K562 (cell line): ENCODE measurements around the gene VENTX. TPM values are rescaled to one million over a fixed set of nuclear protein-coding genes. Genes with fewer than 3 reads are reported as not detected.

Experiments
- C11orf30 ChIP-seq: fragments of 450-650 bp; IDR thresholded peaks from 2 replicates; pipeline ENCODE4 v1.6.1; 2016; ENCODE audit warnings: low read depth, mild to moderate bottlenecking
- CBX5 ChIP-seq: IDR thresholded peaks from 2 replicates; pipeline ENCODE4 v1.6.1; 2014; ENCODE audit warnings: low read depth, borderline replicate concordance
- MAFK ChIP-seq: IDR thresholded peaks from 2 replicates; pipeline ENCODE4 v1.6.1; 2011; ENCODE audit warnings: low read length, improper control_type of control experiment
- NR1H2 ChIP-seq: sonication (generic); formaldehyde crosslinking; IDR thresholded peaks from 2 replicates; pipeline ENCODE4 v1.4.0; 2020; ENCODE audit warnings: mild to moderate bottlenecking, missing genetic modification reagents
- RBM17 ChIP-seq: fragments of 200-400 bp; formaldehyde crosslinking; IDR thresholded peaks from 2 replicates; pipeline ENCODE4 v1.6.1; 2017; ENCODE audit warnings: low read depth, mild to moderate bottlenecking, low read length, borderline replicate concordance
- RBM22 ChIP-seq: fragments of 200-400 bp; formaldehyde crosslinking; IDR thresholded peaks from 2 replicates; pipeline ENCODE4 v1.6.1; 2018; ENCODE audit warnings: low read length, low read depth; ENCODE audit not compliant: poor library complexity, severe bottlenecking
- ZNF280B ChIP-seq: fragments of 250-450 bp; sonication (Bioruptor Pico); IDR thresholded peaks from 2 replicates; pipeline ENCODE4 v1.5.1; 2021; ENCODE audit warnings: mild to moderate bottlenecking
- polyA plus RNA-seq, 8 experiments: library from polyadenylated mRNA; depleted of rRNA in 4 of 8; stranded (reverse) in 5 of 8; unstranded in 3 of 8; fragments of >200 nt; fragmentation: Nextera tagmentation in 2 of 8; fragmentation: Illumina TruSeq in 1 of 8; extraction: Ambion mirVana in 2 of 8; extraction: Trizol in 1 of 8; gene quantifications; 2 replicates each; pipeline versions ENCODE4 v1.2.1 to v1.2.3, GENCODE V29; 2011 to 2014; ENCODE audit warnings: inconsistent platforms in 1 of 8, missing spikeins in 1 of 8
- total RNA-seq, 7 experiments: library from RNA; depleted of rRNA in 6 of 7; stranded (reverse); fragments of >200 nt in 6 of 7; fragmentation: Illumina TruSeq in 2 of 7; extraction: Trizol in 2 of 7; gene quantifications; 2 replicates each; pipeline versions ENCODE4 v1.2.1 to v1.2.3, GENCODE V29; 2011 to 2021; ENCODE audit warnings: low replicate concordance in 1 of 7
- TF ChIP-seq, protein P1 (sequence below): sonication (generic); formaldehyde crosslinking; IDR thresholded peaks from 2 replicates; pipeline ENCODE4 v1.8.0; 2022; ENCODE audit warnings: mild to moderate bottlenecking, missing genetic modification reagents
- TF ChIP-seq, protein P2 (sequence below): fragments of 450-650 bp; IDR thresholded peaks from 2 replicates; pipeline ENCODE4 v1.6.1; 2016; ENCODE audit warnings: mild to moderate bottlenecking
- TF ChIP-seq, protein P3 (sequence below): fragments of 250-450 bp; sonication (Bioruptor Pico); IDR thresholded peaks from 2 replicates; pipeline ENCODE4 v1.4.0; 2020
- TF ChIP-seq, protein P4 (sequence below): sonication (generic); formaldehyde crosslinking; IDR thresholded peaks from 2 replicates; pipeline ENCODE4 v1.8.0; 2023; ENCODE audit warnings: mild to moderate bottlenecking, missing genetic modification reagents
- TF ChIP-seq, protein P5 (sequence below): fragments of 450-650 bp; IDR thresholded peaks from 2 replicates; pipeline ENCODE4 v1.6.1; 2016; ENCODE audit warnings: borderline replicate concordance

Gene VENTX
- total and polyA plus RNA-seq, 9 of the 15 experiments (the other 6 are each of a cell fraction or from before 2014, with no cell fraction given) = 0.07 to 0.70 (median 0.20) TPM; not detected in 1

- no peak for TF ChIP-seq CBX5
- TF ChIP-seq, protein P1, sequence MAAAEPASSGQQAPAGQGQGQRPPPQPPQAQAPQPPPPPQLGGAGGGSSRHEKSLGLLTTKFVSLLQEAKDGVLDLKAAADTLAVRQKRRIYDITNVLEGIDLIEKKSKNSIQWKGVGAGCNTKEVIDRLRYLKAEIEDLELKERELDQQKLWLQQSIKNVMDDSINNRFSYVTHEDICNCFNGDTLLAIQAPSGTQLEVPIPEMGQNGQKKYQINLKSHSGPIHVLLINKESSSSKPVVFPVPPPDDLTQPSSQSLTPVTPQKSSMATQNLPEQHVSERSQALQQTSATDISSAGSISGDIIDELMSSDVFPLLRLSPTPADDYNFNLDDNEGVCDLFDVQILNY (CRISPR knock-in tag) = no peak
- TF ChIP-seq, protein P2, sequence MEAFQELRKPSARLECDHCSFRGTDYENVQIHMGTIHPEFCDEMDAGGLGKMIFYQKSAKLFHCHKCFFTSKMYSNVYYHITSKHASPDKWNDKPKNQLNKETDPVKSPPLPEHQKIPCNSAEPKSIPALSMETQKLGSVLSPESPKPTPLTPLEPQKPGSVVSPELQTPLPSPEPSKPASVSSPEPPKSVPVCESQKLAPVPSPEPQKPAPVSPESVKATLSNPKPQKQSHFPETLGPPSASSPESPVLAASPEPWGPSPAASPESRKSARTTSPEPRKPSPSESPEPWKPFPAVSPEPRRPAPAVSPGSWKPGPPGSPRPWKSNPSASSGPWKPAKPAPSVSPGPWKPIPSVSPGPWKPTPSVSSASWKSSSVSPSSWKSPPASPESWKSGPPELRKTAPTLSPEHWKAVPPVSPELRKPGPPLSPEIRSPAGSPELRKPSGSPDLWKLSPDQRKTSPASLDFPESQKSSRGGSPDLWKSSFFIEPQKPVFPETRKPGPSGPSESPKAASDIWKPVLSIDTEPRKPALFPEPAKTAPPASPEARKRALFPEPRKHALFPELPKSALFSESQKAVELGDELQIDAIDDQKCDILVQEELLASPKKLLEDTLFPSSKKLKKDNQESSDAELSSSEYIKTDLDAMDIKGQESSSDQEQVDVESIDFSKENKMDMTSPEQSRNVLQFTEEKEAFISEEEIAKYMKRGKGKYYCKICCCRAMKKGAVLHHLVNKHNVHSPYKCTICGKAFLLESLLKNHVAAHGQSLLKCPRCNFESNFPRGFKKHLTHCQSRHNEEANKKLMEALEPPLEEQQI = no peak
- no peak for TF ChIP-seq NR1H2 (CRISPR knock-in tag)
- TF ChIP-seq RBM17 = no peak
- TF ChIP-seq, protein P3, sequence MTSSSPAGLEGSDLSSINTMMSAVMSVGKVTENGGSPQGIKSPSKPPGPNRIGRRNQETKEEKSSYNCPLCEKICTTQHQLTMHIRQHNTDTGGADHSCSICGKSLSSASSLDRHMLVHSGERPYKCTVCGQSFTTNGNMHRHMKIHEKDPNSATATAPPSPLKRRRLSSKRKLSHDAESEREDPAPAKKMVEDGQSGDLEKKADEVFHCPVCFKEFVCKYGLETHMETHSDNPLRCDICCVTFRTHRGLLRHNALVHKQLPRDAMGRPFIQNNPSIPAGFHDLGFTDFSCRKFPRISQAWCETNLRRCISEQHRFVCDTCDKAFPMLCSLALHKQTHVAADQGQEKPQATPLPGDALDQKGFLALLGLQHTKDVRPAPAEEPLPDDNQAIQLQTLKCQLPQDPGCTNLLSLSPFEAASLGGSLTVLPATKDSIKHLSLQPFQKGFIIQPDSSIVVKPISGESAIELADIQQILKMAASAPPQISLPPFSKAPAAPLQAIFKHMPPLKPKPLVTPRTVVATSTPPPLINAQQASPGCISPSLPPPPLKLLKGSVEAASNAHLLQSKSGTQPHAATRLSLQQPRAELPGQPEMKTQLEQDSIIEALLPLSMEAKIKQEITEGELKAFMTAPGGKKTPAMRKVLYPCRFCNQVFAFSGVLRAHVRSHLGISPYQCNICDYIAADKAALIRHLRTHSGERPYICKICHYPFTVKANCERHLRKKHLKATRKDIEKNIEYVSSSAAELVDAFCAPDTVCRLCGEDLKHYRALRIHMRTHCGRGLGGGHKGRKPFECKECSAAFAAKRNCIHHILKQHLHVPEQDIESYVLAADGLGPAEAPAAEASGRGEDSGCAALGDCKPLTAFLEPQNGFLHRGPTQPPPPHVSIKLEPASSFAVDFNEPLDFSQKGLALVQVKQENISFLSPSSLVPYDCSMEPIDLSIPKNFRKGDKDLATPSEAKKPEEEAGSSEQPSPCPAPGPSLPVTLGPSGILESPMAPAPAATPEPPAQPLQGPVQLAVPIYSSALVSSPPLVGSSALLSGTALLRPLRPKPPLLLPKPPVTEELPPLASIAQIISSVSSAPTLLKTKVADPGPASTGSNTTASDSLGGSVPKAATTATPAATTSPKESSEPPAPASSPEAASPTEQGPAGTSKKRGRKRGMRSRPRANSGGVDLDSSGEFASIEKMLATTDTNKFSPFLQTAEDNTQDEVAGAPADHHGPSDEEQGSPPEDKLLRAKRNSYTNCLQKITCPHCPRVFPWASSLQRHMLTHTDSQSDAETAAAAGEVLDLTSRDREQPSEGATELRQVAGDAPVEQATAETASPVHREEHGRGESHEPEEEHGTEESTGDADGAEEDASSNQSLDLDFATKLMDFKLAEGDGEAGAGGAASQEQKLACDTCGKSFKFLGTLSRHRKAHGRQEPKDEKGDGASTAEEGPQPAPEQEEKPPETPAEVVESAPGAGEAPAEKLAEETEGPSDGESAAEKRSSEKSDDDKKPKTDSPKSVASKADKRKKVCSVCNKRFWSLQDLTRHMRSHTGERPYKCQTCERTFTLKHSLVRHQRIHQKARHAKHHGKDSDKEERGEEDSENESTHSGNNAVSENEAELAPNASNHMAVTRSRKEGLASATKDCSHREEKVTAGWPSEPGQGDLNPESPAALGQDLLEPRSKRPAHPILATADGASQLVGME (CRISPR knock-in tag) = no peak
- no peak for TF ChIP-seq ZNF280B
- no peak for TF ChIP-seq RBM22
- TF ChIP-seq C11orf30 = no peak
- TF ChIP-seq MAFK = no peak
- TF ChIP-seq, protein P4, sequence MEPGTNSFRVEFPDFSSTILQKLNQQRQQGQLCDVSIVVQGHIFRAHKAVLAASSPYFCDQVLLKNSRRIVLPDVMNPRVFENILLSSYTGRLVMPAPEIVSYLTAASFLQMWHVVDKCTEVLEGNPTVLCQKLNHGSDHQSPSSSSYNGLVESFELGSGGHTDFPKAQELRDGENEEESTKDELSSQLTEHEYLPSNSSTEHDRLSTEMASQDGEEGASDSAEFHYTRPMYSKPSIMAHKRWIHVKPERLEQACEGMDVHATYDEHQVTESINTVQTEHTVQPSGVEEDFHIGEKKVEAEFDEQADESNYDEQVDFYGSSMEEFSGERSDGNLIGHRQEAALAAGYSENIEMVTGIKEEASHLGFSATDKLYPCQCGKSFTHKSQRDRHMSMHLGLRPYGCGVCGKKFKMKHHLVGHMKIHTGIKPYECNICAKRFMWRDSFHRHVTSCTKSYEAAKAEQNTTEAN (CRISPR knock-in tag) = no peak
- TF ChIP-seq, protein P5, sequence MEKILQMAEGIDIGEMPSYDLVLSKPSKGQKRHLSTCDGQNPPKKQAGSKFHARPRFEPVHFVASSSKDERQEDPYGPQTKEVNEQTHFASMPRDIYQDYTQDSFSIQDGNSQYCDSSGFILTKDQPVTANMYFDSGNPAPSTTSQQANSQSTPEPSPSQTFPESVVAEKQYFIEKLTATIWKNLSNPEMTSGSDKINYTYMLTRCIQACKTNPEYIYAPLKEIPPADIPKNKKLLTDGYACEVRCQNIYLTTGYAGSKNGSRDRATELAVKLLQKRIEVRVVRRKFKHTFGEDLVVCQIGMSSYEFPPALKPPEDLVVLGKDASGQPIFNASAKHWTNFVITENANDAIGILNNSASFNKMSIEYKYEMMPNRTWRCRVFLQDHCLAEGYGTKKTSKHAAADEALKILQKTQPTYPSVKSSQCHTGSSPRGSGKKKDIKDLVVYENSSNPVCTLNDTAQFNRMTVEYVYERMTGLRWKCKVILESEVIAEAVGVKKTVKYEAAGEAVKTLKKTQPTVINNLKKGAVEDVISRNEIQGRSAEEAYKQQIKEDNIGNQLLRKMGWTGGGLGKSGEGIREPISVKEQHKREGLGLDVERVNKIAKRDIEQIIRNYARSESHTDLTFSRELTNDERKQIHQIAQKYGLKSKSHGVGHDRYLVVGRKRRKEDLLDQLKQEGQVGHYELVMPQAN = no peak
These were observed 10.2 kb downstream of the VENTX start (continued) for GRCh38 chr10:133247681-133248333.
